Liver (tissue), 9 donors: ENCODE results near the gene POU2F2. TPM values are rescaled to one million over a fixed set of nuclear protein-coding genes. Genes with fewer than 3 reads are reported as not detected.

Source experiments
- DNase-seq: peaks from one replicate; pipeline ENCODE4 v3.0.0-alpha.2; 2017; ENCODE audit warnings: low spot score
- H3K27ac ChIP-seq, 2 donors: one replicate each; pipeline ENCODE4 v1.7.0; 2013; ENCODE audit warnings: inconsistent platforms in 2 of 2, low read length in 2 of 2, control low read depth in 1 of 2, low read depth in 1 of 2, mild to moderate bottlenecking in 1 of 2
- H3K27me3 ChIP-seq, 4 donors: one replicate each; pipeline versions ENCODE4 v1.6.1 to v1.7.0; 2013; ENCODE audit warnings: low read length in 3 of 4, inconsistent platforms in 1 of 4, mild to moderate bottlenecking in 1 of 4, moderate library complexity in 1 of 4; ENCODE audit not compliant: control insufficient read depth in 4 of 4, insufficient read depth in 4 of 4
- H3K36me3 ChIP-seq, 4 donors: one replicate each; pipeline versions ENCODE4 v1.6.1 to v1.7.0; 2013; ENCODE audit warnings: low read length in 3 of 4, mild to moderate bottlenecking in 3 of 4, low read depth in 1 of 4, moderate library complexity in 1 of 4; ENCODE audit not compliant: control insufficient read depth in 4 of 4, insufficient read depth in 3 of 4
- H3K4me1 ChIP-seq, 4 donors: one replicate each; pipeline versions ENCODE4 v1.6.1 to v1.7.0; 2013; ENCODE audit warnings: low read length in 3 of 4, mild to moderate bottlenecking in 3 of 4, moderate library complexity in 1 of 4; ENCODE audit not compliant: control insufficient read depth in 4 of 4, insufficient read depth in 4 of 4
- H3K4me3 ChIP-seq, 3 donors: one replicate each; pipeline versions ENCODE4 v1.6.1 to v1.7.0; 2013; ENCODE audit warnings: low read length in 3 of 3, control low read depth in 1 of 3, low read depth in 1 of 3, mild to moderate bottlenecking in 1 of 3
- H3K9ac ChIP-seq, 2 donors: one replicate each; pipeline ENCODE4 v1.7.0; 2013; ENCODE audit warnings: low read length in 2 of 2, mild to moderate bottlenecking in 2 of 2, moderate library complexity in 2 of 2, control low read depth in 1 of 2, low read depth in 1 of 2
- H3K9me3 ChIP-seq, 4 donors: one replicate each; pipeline versions ENCODE4 v1.6.1 to v1.7.0; 2013; ENCODE audit warnings: low read length in 3 of 4; ENCODE audit not compliant: control insufficient read depth in 4 of 4
- ATF3 ChIP-seq: IDR thresholded peaks from 2 replicates; pipeline ENCODE4 v1.6.1; 2016; ENCODE audit warnings: antibody characterized with exemption
- CTCF ChIP-seq: fragments of 150-350 bp; IDR thresholded peaks from 2 replicates; pipeline ENCODE4 v1.5.1; 2017; ENCODE audit warnings: improper control_type of control experiment, low read depth, low read length; ENCODE audit not compliant: missing input control
- EGR1 ChIP-seq, 2 donors: IDR thresholded peaks; 2 replicates each; pipeline ENCODE4 v1.6.1; 2016 to 2018; ENCODE audit warnings: antibody characterized with exemption in 2 of 2, low read depth in 2 of 2
- FOXA2 ChIP-seq: IDR thresholded peaks from 2 replicates; pipeline ENCODE4 v1.6.1; 2016; ENCODE audit warnings: antibody characterized with exemption
- GABPA ChIP-seq, 2 donors: IDR thresholded peaks in 1 of 2; conservative IDR thresholded peaks in 1 of 2; 2 replicates each; pipeline ENCODE4 v1.6.1; 2016; ENCODE audit warnings: antibody characterized with exemption in 2 of 2, mild to moderate bottlenecking in 1 of 2, moderate library complexity in 1 of 2
- HNF4A ChIP-seq, 2 donors: conservative IDR thresholded peaks; 2 replicates each; pipeline ENCODE4 v1.6.1; 2016; ENCODE audit warnings: antibody characterized with exemption in 2 of 2, mild to moderate bottlenecking in 2 of 2
- HNF4G ChIP-seq: IDR thresholded peaks from 2 replicates; pipeline ENCODE4 v1.6.1; 2016; ENCODE audit warnings: antibody characterized with exemption
- JUND ChIP-seq, 2 donors: IDR thresholded peaks; 2 replicates each; pipeline ENCODE4 v1.6.1; 2016; ENCODE audit warnings: antibody characterized with exemption in 2 of 2
- MAX ChIP-seq: IDR thresholded peaks from 2 replicates; pipeline ENCODE4 v1.6.1; 2016; ENCODE audit warnings: antibody characterized with exemption
- NR2F2 ChIP-seq: IDR thresholded peaks from 2 replicates; pipeline ENCODE4 v1.6.1; 2016; ENCODE audit warnings: antibody characterized with exemption
- RAD21 ChIP-seq, 2 donors: IDR thresholded peaks; 2 replicates each; pipeline ENCODE4 v1.6.1; 2016; ENCODE audit warnings: antibody characterized with exemption in 2 of 2, mild to moderate bottlenecking in 2 of 2
- RXRA ChIP-seq, 2 donors: IDR thresholded peaks; 2 replicates each; pipeline ENCODE4 v1.6.1; 2017 to 2018; ENCODE audit warnings: antibody characterized with exemption in 2 of 2, mild to moderate bottlenecking in 1 of 2
- SP1 ChIP-seq: IDR thresholded peaks from 2 replicates; pipeline ENCODE4 v1.6.1; 2018; ENCODE audit warnings: antibody characterized with exemption, mild to moderate bottlenecking
- TAF1 ChIP-seq: conservative IDR thresholded peaks from 2 replicates; pipeline ENCODE4 v1.6.1; 2016; ENCODE audit warnings: antibody characterized with exemption, mild to moderate bottlenecking
- ZBTB33 ChIP-seq: IDR thresholded peaks from 2 replicates; pipeline ENCODE4 v1.6.1; 2016; ENCODE audit warnings: antibody characterized with exemption
- WGBS: extraction: QIAGEN DNeasy Blood & Tissue Kit; methylation state at CpG from one replicate; pipeline ENCODE4 v1.1.7; 2013; 5-methylcytosine and 5-hydroxymethylcytosine counted together
- polyA plus RNA-seq, 2 donors: library from polyadenylated mRNA; stranded (reverse) in 1 of 2; unstranded in 1 of 2; fragments of 200-250 nt in 1 of 2; fragments of >200 nt in 1 of 2; fragmentation: Nextera tagmentation in 1 of 2; extraction: Ambion mirVana in 1 of 2; gene quantifications; one replicate each; pipeline versions ENCODE4 v1.2.1 to v1.2.3, GENCODE V29; 2013 to 2015
- total RNA-seq, 2 donors: library from RNA; depleted of rRNA; stranded (reverse); fragments of >200 nt; gene quantifications; one replicate each; pipeline ENCODE4 v1.2.3, GENCODE V29; 2014
- donor health status: healthy.
- donor health status: healthy.
- donor health status: healthy.
- donor health status: healthy.
- donor health status: healthy.

POU2F2 gene
- total RNA-seq (1 to 10 TPM in 1 of 2 donors, under 1 TPM in 1; 0.75 to 1.2 TPM), polyA plus RNA-seq (1 to 10 TPM in 1 of 2 donors, under 1 TPM in 1; 0.86 to 1.1 TPM)

GRCh38 chr19:42132030-42132628, at the start of gene POU2F2:
Gene POU2F2, minus strand, starts transcription at chr19:42132446. Its CDS starts 35 bp downstream, at chr19:42132411.
- DNase-seq, result peak; percentile 36
- Histone ChIP-seq H3K9me3 (no peaks in the 10 kb centered on the region), H3K9ac (no peak within 1 kb of the TSS), H3K27me3 (peaks cover 0 to 3% (median 0%) of the 10 kb centered on the region in 4 donors), H3K36me3 (no peaks in the 10 kb centered on the region), H3K27ac (peak within 1 kb of the TSS in 1 of 2 donors; percentile 6), H3K4me3 (peak within 1 kb of the TSS in 2 of 3 donors; percentile 12 to 15), H3K4me1 (peaks cover 0 to 14% (median 4%) of the 10 kb centered on the region in 4 donors)
- TF ChIP-seq ATF3 (no peak), RAD21 (IDR thresholded peaks at IDR 0.05) (no peak), NR2F2 (no peak), CTCF (no peak), HNF4G (no peak), RXRA (IDR thresholded peaks at IDR 0.05) (no peak), HNF4A (conservative IDR thresholded peaks at IDR 0.05) (no peak), FOXA2 (no peak), ZBTB33 (no peak), GABPA (IDR thresholded peaks at IDR 0.05 in 1 of 2, conservative IDR thresholded peaks at IDR 0.05 in 1 of 2) (no peak)
- WGBS, result 11% methylated on average over 16 of the region's 16 CpGs

GRCh38 chr19:42178791-42179674, 46.8 kb upstream of the POU2F2 start:
- H3K27me3 ChIP-seq, result peaks cover 0 to 19% (median 11%) of the 10 kb centered on the region in 4 donors
- 15% methylated on average over 13 of the region's 13 CpGs for WGBS
- DNase-seq, result no peak
- TF ChIP-seq NR2F2 (no peak), GABPA (IDR thresholded peaks at IDR 0.05 in 1 of 2, conservative IDR thresholded peaks at IDR 0.05 in 1 of 2) (no peak), FOXA2 (no peak), ZBTB33 (no peak), ATF3 (no peak), MAX (no peak), HNF4A (conservative IDR thresholded peaks at IDR 0.05) (no peak), SP1 (no peak), EGR1 (IDR thresholded peaks at IDR 0.05; ENCODE audit: low read depth in 2 of 2) (no peak), RAD21 (IDR thresholded peaks at IDR 0.05) (no peak), JUND (IDR thresholded peaks at IDR 0.05) (no peak), RXRA (IDR thresholded peaks at IDR 0.05) (no peak), CTCF (no peak), HNF4G (no peak), TAF1 (no peak)

More at GRCh38 chr19:42178791-42179674, 46.8 kb upstream of the POU2F2 start:
- Histone ChIP-seq H3K4me3 (no peak overlapping the region), H3K9me3 (no peaks in the 10 kb centered on the region), H3K4me1 (peaks cover 2 to 8% (median 5%) of the 10 kb centered on the region in 4 donors), H3K9ac (no peak overlapping the region), H3K27ac (no peak overlapping the region), H3K36me3 (no peaks in the 10 kb centered on the region)
